Activated CD4-positive, alpha-beta T cell treated with anti-CD3 and anti-CD28 coated beads, Interleukin-2, amount 50 U/mL, for 16 hours (primary cell): ENCODE results near the gene LUC7L.
A peak's percentile ranks its signal among the peaks of the same experiment; 100 is the strongest.
"Not testable (repeated sequence)": the region's sequence is repeated elsewhere in the genome, so short reads cannot be mapped to it uniquely, and the experiment has no call there.

Source experiments
- DNase-seq: peaks from one replicate; pipeline ENCODE4 v3.0.0-alpha.2; 2020

Gene LUC7L

GRCh38 chr16:263182-263774, 34.0 kb upstream of the LUC7L start:
- DNase-seq, result no peak

GRCh38 chr16:262121-262745, 33.0 kb upstream of the LUC7L start:
- DNase-seq, result no peak

- no peak for DNase-seq
Measured at GRCh38 chr16:261031-261691, 31.9 kb upstream of the LUC7L start.

- no peak for DNase-seq
Measured at GRCh38 chr16:260326-260725, 31.1 kb upstream of the LUC7L start.

GRCh38 chr16:259814-260253, 30.6 kb upstream of the LUC7L start:
- no peak for DNase-seq

- DNase-seq, result no peak
Measured at GRCh38 chr16:259226-259625, 30.0 kb upstream of the LUC7L start.

GRCh38 chr16:258091-258490, 28.8 kb upstream of the LUC7L start:
- DNase-seq, result not testable (repeated sequence)

GRCh38 chr16:255183-255582, 25.9 kb upstream of the LUC7L start:
- DNase-seq, result no peak

GRCh38 chr16:254461-254860, 25.2 kb upstream of the LUC7L start:
- DNase-seq, result no peak

- no peak for DNase-seq
Measured at GRCh38 chr16:253833-254232, 24.6 kb upstream of the LUC7L start.

- peak; percentile 52 for DNase-seq
Measured at GRCh38 chr16:252366-253337, 23.4 kb upstream of the LUC7L start.

GRCh38 chr16:249431-249830, 20.2 kb upstream of the LUC7L start:
- no peak for DNase-seq

- DNase-seq, result no peak
Measured at GRCh38 chr16:247027-247426, 17.8 kb upstream of the LUC7L start.

- DNase-seq, result no peak
Measured at GRCh38 chr16:245105-245504, 15.9 kb upstream of the LUC7L start.

- no peak for DNase-seq
Measured at GRCh38 chr16:243348-243747, 14.1 kb upstream of the LUC7L start.

- no peak for DNase-seq
Measured at GRCh38 chr16:242281-242680, 13.0 kb upstream of the LUC7L start.

- no peak for DNase-seq
Measured at GRCh38 chr16:240559-240958, 11.3 kb upstream of the LUC7L start.

- no peak for DNase-seq
Measured at GRCh38 chr16:239948-240277, 10.7 kb upstream of the LUC7L start.

- DNase-seq, result peak; percentile 94
Measured at GRCh38 chr16:234468-235305, 5.4 kb upstream of the LUC7L start, which contains the start of gene FAM234A. Gene FAM234A (plus strand): TSS chr16:234821. CDS start chr16:254414, 19,593 bp downstream.

- no peak for DNase-seq
Measured at GRCh38 chr16:230949-231348, 1.7 kb upstream of the LUC7L start.

GRCh38 chr16:230351-230750, 1.1 kb upstream of the LUC7L start:
- not testable (repeated sequence) for DNase-seq

- DNase-seq, result no peak
Measured at GRCh38 chr16:229731-230281, 557 bp upstream of the LUC7L start.
